WI38 (cell line): ENCODE measurements around the gene RNU5B-1.
"Not testable (repeated sequence)": the region's sequence is repeated elsewhere in the genome, so short reads cannot be mapped to it uniquely, and the experiment has no call there.

Experiments used
- H3K4me3 ChIP-seq: 2 replicates; pipeline ENCODE4 v1.5.1; 2011; ENCODE audit warnings: low read depth, mild to moderate bottlenecking, control low read depth, low read length
- TF ChIP-seq, protein P1 (sequence below): IDR thresholded peaks from 2 replicates; pipeline ENCODE4 v1.5.1; 2012; ENCODE audit warnings: low read depth, mild to moderate bottlenecking, control low read depth, low read length

The RNU5B-1 gene

GRCh38 chr15:65263313-65263712 is 41.2 kb upstream of the RNU5B-1 start:
- TF ChIP-seq, protein P1, sequence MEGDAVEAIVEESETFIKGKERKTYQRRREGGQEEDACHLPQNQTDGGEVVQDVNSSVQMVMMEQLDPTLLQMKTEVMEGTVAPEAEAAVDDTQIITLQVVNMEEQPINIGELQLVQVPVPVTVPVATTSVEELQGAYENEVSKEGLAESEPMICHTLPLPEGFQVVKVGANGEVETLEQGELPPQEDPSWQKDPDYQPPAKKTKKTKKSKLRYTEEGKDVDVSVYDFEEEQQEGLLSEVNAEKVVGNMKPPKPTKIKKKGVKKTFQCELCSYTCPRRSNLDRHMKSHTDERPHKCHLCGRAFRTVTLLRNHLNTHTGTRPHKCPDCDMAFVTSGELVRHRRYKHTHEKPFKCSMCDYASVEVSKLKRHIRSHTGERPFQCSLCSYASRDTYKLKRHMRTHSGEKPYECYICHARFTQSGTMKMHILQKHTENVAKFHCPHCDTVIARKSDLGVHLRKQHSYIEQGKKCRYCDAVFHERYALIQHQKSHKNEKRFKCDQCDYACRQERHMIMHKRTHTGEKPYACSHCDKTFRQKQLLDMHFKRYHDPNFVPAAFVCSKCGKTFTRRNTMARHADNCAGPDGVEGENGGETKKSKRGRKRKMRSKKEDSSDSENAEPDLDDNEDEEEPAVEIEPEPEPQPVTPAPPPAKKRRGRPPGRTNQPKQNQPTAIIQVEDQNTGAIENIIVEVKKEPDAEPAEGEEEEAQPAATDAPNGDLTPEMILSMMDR: no peak
- H3K4me3 ChIP-seq: no peak overlapping the region

- TF ChIP-seq, protein P1: no peak
- H3K4me3 ChIP-seq: no peak overlapping the region
These were observed 39.5 kb upstream of the RNU5B-1 start for GRCh38 chr15:65264863-65265430.

DNA sequence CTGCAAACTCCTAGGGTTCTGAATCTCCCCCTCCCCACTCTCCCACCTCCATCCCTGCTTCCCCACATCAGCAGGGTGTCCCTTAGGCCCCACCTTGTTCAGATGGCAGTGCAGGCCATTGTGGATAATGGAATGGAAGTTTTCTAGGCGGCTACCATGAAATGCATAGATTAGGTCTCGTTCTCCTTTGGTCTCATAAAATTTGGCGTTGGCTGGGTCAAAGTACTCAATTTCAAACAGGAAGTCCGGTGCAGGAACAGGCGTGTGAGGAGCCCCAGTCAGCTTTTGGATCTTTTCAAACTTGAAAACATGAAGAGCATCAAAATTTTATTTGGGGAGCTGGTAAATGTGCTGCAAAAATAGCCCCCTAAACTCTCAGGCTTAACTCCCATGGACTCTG is 38.0 kb upstream of the RNU5B-1 start:
- TF ChIP-seq, protein P1: no peak
- no peak overlapping the region for H3K4me3 ChIP-seq

DNA sequence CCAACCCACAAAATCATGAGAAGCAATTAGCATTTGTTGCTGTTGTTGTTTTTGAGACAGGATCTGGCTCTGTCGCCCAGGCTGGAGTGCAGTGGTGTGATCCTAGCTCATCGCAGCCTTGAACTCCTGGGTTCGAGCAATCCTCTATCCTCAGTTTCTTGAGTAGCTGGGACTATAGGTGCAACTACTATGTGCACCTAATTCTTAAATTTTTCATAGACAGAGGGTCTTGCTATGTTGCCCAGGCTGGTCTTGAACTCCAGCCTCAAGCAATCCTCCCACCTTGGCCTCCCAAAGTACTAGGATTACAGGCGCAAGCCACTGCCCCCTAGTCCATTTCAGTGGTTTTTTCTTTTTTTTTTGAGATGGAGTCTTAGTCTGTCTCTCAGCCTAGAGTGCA is 36.1 kb upstream of the RNU5B-1 start:
- TF ChIP-seq, protein P1: no peak
- H3K4me3 ChIP-seq: no peak overlapping the region

GRCh38 chr15:65270811-65271545 is 33.5 kb upstream of the RNU5B-1 start:
- TF ChIP-seq, protein P1: peak; percentile 81

DNA sequence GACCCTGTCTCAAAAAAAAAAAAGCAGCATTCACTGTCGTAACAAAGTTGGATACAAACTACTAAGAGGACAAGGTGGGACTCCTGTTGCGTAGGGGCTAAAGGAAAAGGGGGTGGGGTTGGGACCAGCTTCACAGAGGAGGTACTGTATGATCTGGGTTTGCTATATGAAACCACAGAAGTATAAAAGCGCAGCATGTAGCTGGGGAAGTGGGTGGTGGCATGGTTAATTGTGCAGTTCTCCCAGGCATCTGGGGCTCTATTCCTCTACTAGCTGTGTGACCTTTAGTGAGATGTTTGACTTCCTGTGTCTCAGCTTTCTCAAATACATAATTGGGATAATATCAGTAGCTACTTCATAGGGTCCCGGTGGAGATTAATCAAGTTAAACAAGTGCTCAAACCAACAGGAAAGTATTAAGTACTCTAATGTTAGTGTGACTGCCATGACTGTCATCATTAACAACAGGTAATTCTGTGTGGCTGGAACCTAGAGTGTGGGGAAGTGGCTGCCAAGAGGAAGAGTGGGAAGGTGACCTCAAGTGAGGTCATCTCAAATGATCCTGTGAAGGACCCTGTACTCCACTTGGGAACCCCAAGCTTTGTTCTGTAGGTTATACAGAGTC is 29.3 kb upstream of the RNU5B-1 start:
- TF ChIP-seq, protein P1: no peak
- H3K4me3 ChIP-seq: no peak overlapping the region

More at GRCh38 chr15:65270811-65271545, 33.5 kb upstream of the RNU5B-1 start:
- H3K4me3 ChIP-seq: not testable (repeated sequence)

GRCh38 chr15:65275728-65276126 is 28.8 kb upstream of the RNU5B-1 start:
- H3K4me3 ChIP-seq: no peak overlapping the region
- TF ChIP-seq, protein P1: no peak
